Astrocyte of the cerebellum (primary cell): ENCODE data around the gene PLEKHG4.

Experiments
- DNase-seq: peaks from one replicate; pipeline ENCODE4 v3.0.0-alpha.2; 2011; ENCODE audit warnings: low read depth
- H3K4me3 ChIP-seq: 2 replicates; pipeline ENCODE4 v1.5.1; 2011; ENCODE audit warnings: mild to moderate bottlenecking, low read depth, low read length, moderate library complexity
- CTCF ChIP-seq: IDR thresholded peaks from 2 replicates; pipeline ENCODE4 v1.5.1; 2012; ENCODE audit warnings: low read length, low read depth, moderate library complexity, mild to moderate bottlenecking; ENCODE audit errors: missing control alignments
- in situ Hi-C: cut with HindIII; loops from 2 replicates; pipeline ENCODE4 v1.10.0; 2017; ENCODE audit warnings: low sequenced_read_pairs

Gene PLEKHG4

GRCh38 chr16:67298277-67298676 is 18.9 kb downstream of the PLEKHG4 start:
- in situ Hi-C loops: no loop called here
- no peak for DNase-seq
- TF ChIP-seq CTCF: no peak
- no peak overlapping the region for H3K4me3 ChIP-seq

- H3K4me3 ChIP-seq: no peak overlapping the region
- TF ChIP-seq CTCF: no peak
- DNase-seq: no peak
- in situ Hi-C loops: no loop called here
These were observed 19.9 kb downstream of the PLEKHG4 start for GRCh38 chr16:67299269-67299668.

- no peak for TF ChIP-seq CTCF
- in situ Hi-C loops: no loop called here
- no peak for DNase-seq
- H3K4me3 ChIP-seq: no peak overlapping the region
These were observed 21.9 kb downstream of the PLEKHG4 start for GRCh38 chr16:67301080-67301782.

GRCh38 chr16:67302076-67302475 is 22.7 kb downstream of the PLEKHG4 start:
- DNase-seq: no peak
- TF ChIP-seq CTCF: no peak
- in situ Hi-C loops: no loop called here
- no peak overlapping the region for H3K4me3 ChIP-seq

GRCh38 chr16:67302970-67303369 is 23.6 kb downstream of the PLEKHG4 start:
- no peak for TF ChIP-seq CTCF
- H3K4me3 ChIP-seq: no peak overlapping the region
- no peak for DNase-seq
- in situ Hi-C loops: no loop called here

GRCh38 chr16:67304020-67304419 is 24.7 kb downstream of the PLEKHG4 start:
- in situ Hi-C loops: no loop called here
- no peak overlapping the region for H3K4me3 ChIP-seq
- no peak for DNase-seq
- no peak for TF ChIP-seq CTCF
